ENCODE measurements around the gene CIB2.
A peak's percentile ranks its signal among the peaks of the same experiment; 100 is the strongest.

The CIB2 gene

GRCh38 chr15:78064544-78064943, 66.7 kb downstream of the CIB2 start:
- DNase-seq, result no peak

- no peak for DNase-seq
Measured at GRCh38 chr15:78063970-78064385, 67.3 kb downstream of the CIB2 start.

DNA sequence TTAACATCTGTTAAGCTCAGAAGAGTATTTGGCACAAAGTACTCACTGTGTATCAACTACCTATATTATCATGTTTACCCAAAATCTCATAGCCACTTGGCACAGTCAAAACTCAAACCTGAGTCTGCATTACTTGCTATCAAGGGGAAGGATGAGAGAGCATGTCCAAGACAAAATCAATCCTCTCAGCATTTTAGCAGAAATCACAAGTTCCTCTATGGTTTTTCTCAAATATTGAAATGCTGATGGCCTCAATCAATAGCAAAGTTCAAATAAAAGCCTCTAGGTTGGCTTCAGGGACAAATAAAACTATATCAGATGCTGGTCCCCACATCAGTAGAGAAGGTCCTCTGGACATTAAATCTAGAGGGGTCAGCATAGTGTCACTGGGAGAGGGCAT, 68.0 kb downstream of the CIB2 start:
- no peak for DNase-seq

DNA sequence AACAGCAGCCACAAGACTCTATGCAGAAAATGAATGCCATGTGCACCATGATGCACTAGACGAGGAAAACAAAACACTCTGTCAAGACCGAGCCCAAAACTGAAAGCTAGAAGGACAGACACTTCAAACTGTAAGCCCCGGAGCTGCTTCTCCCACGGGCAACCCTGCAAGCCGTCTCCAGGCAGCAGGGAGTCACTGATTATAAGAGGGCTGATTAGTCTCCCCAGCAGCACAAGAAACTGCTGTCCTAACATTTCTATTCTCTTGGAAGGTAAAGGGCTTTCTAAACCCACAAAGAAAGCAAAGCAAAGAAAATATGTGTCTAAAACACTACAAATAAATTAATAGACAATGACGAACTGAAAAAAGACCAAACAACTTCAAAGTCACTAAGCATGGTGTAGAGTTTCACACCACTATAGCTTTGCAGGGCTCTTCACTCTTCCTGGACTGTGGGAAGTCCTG, 69.2 kb downstream of the CIB2 start:
- no peak for DNase-seq

DNA sequence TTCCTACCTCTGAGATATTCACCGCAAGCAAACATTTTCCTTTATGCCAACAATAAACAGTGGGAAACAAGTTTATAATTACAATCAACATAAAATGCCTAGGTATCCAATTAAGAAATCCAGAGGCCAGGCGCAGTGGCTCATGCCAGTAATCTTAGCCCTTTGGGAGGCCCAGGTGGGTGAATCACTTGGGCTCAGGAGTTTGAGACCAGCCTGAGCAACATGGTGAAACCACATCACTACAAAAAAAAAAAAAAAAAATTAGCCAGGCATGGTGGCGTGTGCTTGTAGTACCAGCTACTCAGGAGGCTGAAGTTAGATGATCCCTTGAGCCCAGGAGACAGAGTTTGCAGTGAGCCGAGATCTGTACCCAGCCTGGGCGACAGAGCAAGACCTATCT, 71.0 kb downstream of the CIB2 start:
- DNase-seq, result no peak

DNA sequence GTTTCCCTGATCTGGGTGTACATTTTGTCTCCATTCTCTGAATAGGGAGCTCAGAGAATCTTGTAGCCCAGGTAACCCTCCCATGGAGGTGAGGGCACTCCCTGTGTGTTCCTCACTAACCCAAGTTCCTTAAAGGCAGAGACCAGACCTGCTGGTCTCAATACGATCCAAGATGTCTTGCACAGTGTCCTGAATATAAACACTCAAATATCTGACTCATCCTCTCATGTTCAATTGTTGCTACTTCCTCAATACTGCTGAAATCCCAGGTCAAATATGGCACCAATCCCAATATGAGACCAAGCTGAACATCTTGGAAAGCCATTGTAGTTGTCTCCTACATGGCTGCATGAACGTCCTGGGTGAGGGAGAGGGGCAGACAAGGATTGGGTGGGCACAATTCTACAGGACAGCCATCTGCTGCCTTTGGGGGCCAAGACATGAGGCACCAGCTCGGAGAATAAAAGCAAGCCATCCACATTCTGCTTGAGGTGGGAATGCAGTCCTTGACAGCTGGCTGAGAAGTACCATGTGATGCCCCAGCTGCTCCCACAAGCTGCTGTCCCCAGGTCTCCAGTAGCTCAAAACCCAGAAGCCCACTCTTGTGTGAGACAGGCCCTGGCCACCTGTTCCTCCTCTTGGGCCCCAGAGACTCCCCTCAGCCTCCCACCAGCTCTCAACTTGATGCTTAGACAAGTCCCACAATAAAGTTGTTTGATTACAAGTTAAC, 72.0 kb downstream of the CIB2 start:
- DNase-seq, result no peak

DNA sequence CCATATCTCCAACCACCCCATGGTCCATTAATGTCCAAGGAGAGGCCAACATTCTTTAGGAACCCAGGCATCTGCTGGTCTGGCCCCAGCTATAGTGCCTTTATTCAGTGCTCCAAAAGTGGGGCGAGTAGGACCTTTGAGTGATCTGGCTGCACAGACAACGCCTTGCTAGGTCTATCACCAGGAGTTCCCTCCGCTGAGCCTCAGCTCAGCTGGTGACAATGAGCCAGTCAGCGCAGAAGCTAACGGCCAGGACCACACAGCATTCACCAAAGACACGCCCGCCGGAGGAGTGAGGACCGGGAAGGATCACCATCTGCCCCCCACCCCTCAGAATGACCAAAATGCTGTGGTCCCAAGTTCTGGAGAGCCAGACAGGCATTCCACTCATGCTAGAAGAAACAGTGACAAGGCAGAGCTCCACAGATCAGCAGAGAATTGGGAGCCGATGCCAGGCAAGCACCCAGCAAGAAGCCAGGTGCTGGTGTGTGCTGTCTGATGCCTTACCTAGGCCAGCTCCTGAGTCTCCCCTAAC, 72.8 kb downstream of the CIB2 start:
- no peak for DNase-seq

DNA sequence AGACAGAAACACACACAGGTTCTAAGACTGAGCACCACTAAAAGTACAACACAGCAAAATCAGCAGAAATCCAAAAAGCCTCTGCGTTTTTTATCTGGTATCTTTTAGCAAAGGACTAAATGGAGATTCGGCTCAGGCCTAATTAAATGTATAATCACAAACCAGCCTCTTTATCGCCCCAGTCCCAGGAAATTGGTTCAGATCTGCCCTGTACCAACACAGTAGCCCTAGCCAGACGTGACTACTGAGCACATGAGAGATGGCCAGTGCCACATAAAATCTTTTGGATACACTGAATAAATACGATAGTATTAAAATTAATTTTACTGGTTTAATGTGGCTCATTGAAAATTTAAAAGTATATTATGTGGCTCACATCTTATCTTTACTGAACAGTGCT, 73.4 kb downstream of the CIB2 start:
- no peak for DNase-seq

DNA sequence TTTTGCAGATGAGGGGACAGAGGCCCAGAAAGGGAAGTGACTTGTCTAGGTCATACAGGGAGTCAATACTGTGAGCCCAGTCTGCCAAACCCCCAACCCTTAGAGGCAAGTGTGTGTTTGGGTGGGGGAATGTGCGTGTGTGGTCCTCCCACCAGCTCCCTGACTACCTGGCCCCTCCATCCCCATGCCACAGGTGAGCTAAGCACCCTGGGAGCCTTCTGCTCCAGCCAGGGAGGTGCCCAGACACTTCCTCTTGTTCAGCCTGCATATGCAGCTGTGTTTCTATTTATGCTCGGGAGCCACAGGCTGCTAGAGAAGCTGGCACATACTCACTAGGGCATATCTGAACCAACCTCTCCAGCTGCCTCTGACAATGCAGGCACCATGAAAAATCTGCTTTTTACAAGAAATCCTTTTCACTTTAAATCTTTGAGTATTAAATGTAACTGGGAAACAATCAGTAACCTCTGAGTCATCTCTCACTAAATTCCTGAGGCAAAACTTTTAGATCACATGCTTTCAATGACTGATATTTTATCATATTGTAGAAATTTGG, 74.5 kb downstream of the CIB2 start:
- no peak for DNase-seq

GRCh38 chr15:78055919-78056713, 75.1 kb downstream of the CIB2 start:
- peak; percentile 51 for DNase-seq

DNA sequence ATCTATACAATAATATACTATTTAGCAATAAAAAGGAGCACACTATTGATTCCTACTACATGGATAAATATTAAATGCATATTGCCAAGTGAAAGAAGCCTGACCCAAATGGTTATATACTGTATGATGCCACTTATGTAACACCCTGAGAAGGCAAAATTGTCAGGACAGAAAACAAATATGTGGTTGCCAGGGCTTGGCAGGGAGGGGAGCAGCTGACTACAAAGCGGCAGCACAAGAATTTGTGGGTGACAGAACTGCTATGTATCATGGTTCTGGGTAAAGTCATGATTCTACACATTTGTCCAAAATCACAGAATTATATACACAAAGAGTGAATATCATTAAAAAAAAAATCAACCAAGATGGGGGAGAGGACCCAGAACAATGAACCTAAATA, 76.3 kb downstream of the CIB2 start:
- no peak for DNase-seq

All from NCI-H526 treated with DMSO at 0.1 percent for 48 hours (cell line).